Astrocyte (in vitro differentiated cells and primary cell): ENCODE data around the gene MDP1. TPM values are rescaled to one million over a fixed set of nuclear protein-coding genes. Genes with fewer than 3 reads are reported as not detected.

Source experiments
- DNase-seq: peaks from one replicate; pipeline ENCODE4 v3.0.0-alpha.2; 2010; ENCODE audit warnings: low read depth
- FAIRE-seq: peaks from 2 replicates; lab custom pipeline; 2011; peaks lifted over from hg19 to GRCh38; lab: Jason Lieb, UNC
- H2AFZ ChIP-seq: 2 replicates; pipeline ENCODE4 v1.6.0; 2012; ENCODE audit warnings: low read depth, low read length, inconsistent platforms
- H3K27ac ChIP-seq: 2 replicates; pipeline ENCODE4 v1.5.1; 2011; ENCODE audit warnings: low read depth, low read length, inconsistent platforms
- H3K27me3 ChIP-seq: 2 replicates; pipeline ENCODE4 v1.6.0; 2011; ENCODE audit warnings: low read length, inconsistent platforms; ENCODE audit not compliant: insufficient read depth
- H3K36me3 ChIP-seq: 2 replicates; pipeline ENCODE4 v1.5.1; 2011; ENCODE audit warnings: low read length, inconsistent platforms; ENCODE audit not compliant: insufficient read depth
- H3K4me1 ChIP-seq: 2 replicates; pipeline ENCODE4 v1.5.1; 2011; ENCODE audit warnings: low read length, inconsistent platforms; ENCODE audit not compliant: insufficient read depth
- H3K4me2 ChIP-seq: 2 replicates; pipeline ENCODE4 v1.6.0; 2012; ENCODE audit warnings: low read length, inconsistent platforms
- H3K4me3 ChIP-seq: 2 replicates; pipeline ENCODE4 v1.5.1; 2011; ENCODE audit warnings: low read depth, mild to moderate bottlenecking, low read length, inconsistent platforms; ENCODE audit not compliant: insufficient read depth
- H3K79me2 ChIP-seq: 2 replicates; pipeline ENCODE4 v1.6.0; 2012; ENCODE audit warnings: mild to moderate bottlenecking, low read length, inconsistent platforms; ENCODE audit not compliant: insufficient read depth
- H3K9ac ChIP-seq: 2 replicates; pipeline ENCODE4 v1.6.0; 2012; ENCODE audit warnings: mild to moderate bottlenecking, low read length, inconsistent platforms
- H3K9me3 ChIP-seq: 2 replicates; pipeline ENCODE4 v1.5.1; 2012; ENCODE audit warnings: low read depth, mild to moderate bottlenecking, low read length, inconsistent platforms; ENCODE audit not compliant: insufficient read depth
- H4K20me1 ChIP-seq: 2 replicates; pipeline ENCODE4 v1.6.0; 2012; ENCODE audit warnings: low read length, inconsistent platforms; ENCODE audit not compliant: insufficient read depth
- H3K27ac Mint-ChIP-seq: one replicate; pipeline ENCODE4 v1.8.0; 2021; ENCODE audit warnings: mild to moderate bottlenecking, mixed read lengths; ENCODE audit not compliant: unreplicated experiment
- H3K27me3 Mint-ChIP-seq: one replicate; pipeline ENCODE4 v1.8.0; 2021; ENCODE audit warnings: low read depth, mixed read lengths; ENCODE audit not compliant: unreplicated experiment
- H3K36me3 Mint-ChIP-seq: one replicate; pipeline ENCODE4 v1.8.0; 2021; ENCODE audit warnings: low read depth, mixed read lengths; ENCODE audit not compliant: unreplicated experiment
- H3K4me1 Mint-ChIP-seq: one replicate; pipeline ENCODE4 v1.8.0; 2021; ENCODE audit warnings: low read depth, mixed read lengths; ENCODE audit not compliant: unreplicated experiment
- H3K4me3 Mint-ChIP-seq: one replicate; pipeline ENCODE4 v1.8.0; 2021; ENCODE audit warnings: mild to moderate bottlenecking, moderate library complexity, mixed read lengths; ENCODE audit not compliant: unreplicated experiment
- H3K9me3 Mint-ChIP-seq: one replicate; pipeline ENCODE4 v1.8.0; 2021; ENCODE audit warnings: mild to moderate bottlenecking, mixed read lengths; ENCODE audit not compliant: unreplicated experiment
- EZH2 ChIP-seq: IDR thresholded peaks from 2 replicates; pipeline ENCODE4 v1.6.1; 2012; ENCODE audit warnings: mild to moderate bottlenecking, low read length, inconsistent platforms; ENCODE audit not compliant: insufficient read depth
- total RNA-seq: library from RNA; stranded (reverse); gene quantifications from 2 replicates; pipeline ENCODE4 v1.2.1, GENCODE V29; 2021
- TF ChIP-seq, protein P1 (sequence below): IDR thresholded peaks from 2 replicates; pipeline ENCODE4 v1.5.1; 2011; ENCODE audit warnings: low read depth, mild to moderate bottlenecking, inconsistent platforms, low read length, moderate library complexity; ENCODE audit not compliant: insufficient read depth

MDP1 gene
- total RNA-seq, 1 donor from 2014 or later, result 8.9 TPM

DNA sequence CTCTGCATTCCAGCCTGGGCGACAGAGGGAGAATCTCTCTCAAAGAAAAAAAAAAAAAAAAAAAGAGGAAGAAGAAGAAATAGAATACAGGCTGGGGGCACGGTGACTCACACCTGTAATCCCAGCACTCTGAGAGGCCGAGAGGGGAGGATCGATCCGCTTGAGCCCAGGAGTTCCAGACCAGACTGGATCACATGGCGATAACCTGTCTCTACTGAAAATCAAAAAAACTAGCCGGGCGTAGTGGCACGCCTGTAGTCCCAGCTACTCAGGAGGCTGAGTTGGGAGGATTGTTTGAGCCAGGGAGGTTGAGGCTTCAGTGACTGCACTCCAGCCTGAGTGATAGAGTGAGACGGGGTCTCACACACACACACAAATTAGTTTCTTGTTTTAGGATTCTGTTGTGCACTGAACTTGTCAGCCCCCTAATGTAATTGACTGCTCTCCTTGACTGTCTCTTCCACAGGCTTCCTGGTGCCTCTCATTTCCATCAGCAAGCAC lies 27.5 kb upstream of the MDP1 start:
- Histone ChIP-seq H3K27me3 (no peaks in the 10 kb centered on the region), H3K4me1 (peaks cover 30% of the 10 kb centered on the region), H3K4me3 (peak overlapping the region; percentile 74), H3K27ac (peak overlapping the region; percentile 98), H3K9ac (peak overlapping the region; percentile 94), H2AFZ (peak overlapping the region; percentile 42), H3K79me2 (peaks cover 36% of the 10 kb centered on the region), H3K9me3 (no peaks in the 10 kb centered on the region), H3K4me2 (peak overlapping the region; percentile 93), H3K36me3 (peaks cover 27% of the 10 kb centered on the region), H4K20me1 (peaks cover 26% of the 10 kb centered on the region)
- Mint-ChIP-seq H3K27ac (peak overlapping the region; percentile 99), H3K27me3 (no peaks in the 10 kb centered on the region), H3K36me3 (peaks cover 19% of the 10 kb centered on the region), H3K4me1 (peaks cover 31% of the 10 kb centered on the region), H3K4me3 (peak overlapping the region; percentile 95), H3K9me3 (no peaks in the 10 kb centered on the region)
- DNase-seq (peak; percentile 25), FAIRE-seq (no peak)
- TF ChIP-seq, protein P1, sequence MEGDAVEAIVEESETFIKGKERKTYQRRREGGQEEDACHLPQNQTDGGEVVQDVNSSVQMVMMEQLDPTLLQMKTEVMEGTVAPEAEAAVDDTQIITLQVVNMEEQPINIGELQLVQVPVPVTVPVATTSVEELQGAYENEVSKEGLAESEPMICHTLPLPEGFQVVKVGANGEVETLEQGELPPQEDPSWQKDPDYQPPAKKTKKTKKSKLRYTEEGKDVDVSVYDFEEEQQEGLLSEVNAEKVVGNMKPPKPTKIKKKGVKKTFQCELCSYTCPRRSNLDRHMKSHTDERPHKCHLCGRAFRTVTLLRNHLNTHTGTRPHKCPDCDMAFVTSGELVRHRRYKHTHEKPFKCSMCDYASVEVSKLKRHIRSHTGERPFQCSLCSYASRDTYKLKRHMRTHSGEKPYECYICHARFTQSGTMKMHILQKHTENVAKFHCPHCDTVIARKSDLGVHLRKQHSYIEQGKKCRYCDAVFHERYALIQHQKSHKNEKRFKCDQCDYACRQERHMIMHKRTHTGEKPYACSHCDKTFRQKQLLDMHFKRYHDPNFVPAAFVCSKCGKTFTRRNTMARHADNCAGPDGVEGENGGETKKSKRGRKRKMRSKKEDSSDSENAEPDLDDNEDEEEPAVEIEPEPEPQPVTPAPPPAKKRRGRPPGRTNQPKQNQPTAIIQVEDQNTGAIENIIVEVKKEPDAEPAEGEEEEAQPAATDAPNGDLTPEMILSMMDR, result no peak
- TF ChIP-seq EZH2, result no peak

DNA sequence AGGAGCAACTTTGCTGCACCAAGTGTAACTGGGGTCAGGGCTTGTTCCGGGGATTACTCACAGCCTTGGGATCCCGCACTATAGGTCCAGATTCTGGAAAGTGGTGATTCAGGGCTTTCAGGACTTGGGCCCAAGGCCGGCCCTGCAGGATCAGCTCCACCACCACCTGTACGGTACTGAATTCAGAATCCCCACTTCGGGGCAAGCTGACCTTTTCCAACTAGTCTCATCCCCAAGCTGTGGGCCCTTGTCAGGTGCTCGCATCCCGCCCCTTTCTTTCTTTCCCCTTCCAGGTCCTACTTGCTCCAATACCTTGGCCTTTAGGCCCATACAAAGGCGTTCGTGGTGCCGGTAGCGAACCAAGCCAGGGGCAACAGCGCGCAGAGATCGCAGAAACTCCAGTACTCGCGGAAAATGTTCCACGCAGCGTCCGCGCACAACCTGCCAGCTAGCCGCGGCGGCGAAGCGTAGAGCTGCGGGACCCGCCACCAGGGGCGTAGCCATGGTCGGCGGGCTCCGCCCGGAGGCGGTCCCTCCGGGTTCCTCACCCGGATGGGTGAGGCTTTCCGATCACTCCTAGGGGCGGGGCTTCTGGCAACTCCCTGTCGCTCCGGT lies 26.1 kb upstream of the MDP1 start:
- H3K27ac ChIP-seq, result peak overlapping the region; percentile 98
- peak overlapping the region; percentile 91 for H2AFZ ChIP-seq

More for the DNA sequence above, 26.1 kb upstream of the MDP1 start:
- peak overlapping the region; percentile 74 for H3K4me3 ChIP-seq
- H3K4me1 ChIP-seq, result peaks cover 30% of the 10 kb centered on the region
- H4K20me1 ChIP-seq, result peaks cover 26% of the 10 kb centered on the region
- H3K4me2 ChIP-seq, result peak overlapping the region; percentile 93
- DNase-seq (peak; percentile 39), FAIRE-seq (no peak)
- H3K9me3 ChIP-seq, result no peaks in the 10 kb centered on the region
- H3K36me3 ChIP-seq, result peaks cover 37% of the 10 kb centered on the region
- TF ChIP-seq, protein P1, result peak; percentile 28
- no peak for TF ChIP-seq EZH2
- H3K4me1 Mint-ChIP-seq, result peaks cover 41% of the 10 kb centered on the region
- H3K27me3 Mint-ChIP-seq, result no peaks in the 10 kb centered on the region
- peak overlapping the region; percentile 94 for H3K9ac ChIP-seq
- peaks cover 37% of the 10 kb centered on the region for H3K79me2 ChIP-seq
- H3K4me3 Mint-ChIP-seq, result peak overlapping the region; percentile 95
- H3K9me3 Mint-ChIP-seq, result no peaks in the 10 kb centered on the region
- peak overlapping the region; percentile 99 for H3K27ac Mint-ChIP-seq
- H3K27me3 ChIP-seq, result no peaks in the 10 kb centered on the region
- peaks cover 28% of the 10 kb centered on the region for H3K36me3 Mint-ChIP-seq
